ENCODE measurements around the gene DMRTC2.

DNA sequence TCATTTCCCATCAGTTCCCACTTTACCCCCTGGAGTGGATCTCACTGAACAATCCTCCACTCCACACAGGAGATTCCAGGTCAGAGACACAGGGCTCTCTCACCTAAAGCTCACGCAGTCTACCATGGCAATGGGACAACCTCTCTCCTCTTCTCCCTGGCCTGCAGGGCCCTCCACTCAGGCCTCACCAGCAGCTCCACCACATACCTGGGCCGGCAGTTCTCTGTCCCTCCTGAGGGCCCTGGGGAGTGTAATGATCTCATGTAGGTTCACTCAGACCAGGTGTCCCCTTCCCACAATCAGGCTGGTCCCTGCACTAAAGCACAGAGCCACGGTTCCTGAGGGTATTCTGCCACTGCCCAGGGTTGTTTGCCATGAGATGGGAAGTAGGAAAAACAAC is 32.9 kb upstream of the DMRTC2 start:
- TF ChIP-seq, protein P1, sequence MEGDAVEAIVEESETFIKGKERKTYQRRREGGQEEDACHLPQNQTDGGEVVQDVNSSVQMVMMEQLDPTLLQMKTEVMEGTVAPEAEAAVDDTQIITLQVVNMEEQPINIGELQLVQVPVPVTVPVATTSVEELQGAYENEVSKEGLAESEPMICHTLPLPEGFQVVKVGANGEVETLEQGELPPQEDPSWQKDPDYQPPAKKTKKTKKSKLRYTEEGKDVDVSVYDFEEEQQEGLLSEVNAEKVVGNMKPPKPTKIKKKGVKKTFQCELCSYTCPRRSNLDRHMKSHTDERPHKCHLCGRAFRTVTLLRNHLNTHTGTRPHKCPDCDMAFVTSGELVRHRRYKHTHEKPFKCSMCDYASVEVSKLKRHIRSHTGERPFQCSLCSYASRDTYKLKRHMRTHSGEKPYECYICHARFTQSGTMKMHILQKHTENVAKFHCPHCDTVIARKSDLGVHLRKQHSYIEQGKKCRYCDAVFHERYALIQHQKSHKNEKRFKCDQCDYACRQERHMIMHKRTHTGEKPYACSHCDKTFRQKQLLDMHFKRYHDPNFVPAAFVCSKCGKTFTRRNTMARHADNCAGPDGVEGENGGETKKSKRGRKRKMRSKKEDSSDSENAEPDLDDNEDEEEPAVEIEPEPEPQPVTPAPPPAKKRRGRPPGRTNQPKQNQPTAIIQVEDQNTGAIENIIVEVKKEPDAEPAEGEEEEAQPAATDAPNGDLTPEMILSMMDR (IDR thresholded peaks at IDR 0.05; ENCODE audit: borderline replicate concordance, extremely low read depth, low read length, poor library complexity, severe bottlenecking): no peak
- TF ChIP-seq EZH2 (IDR thresholded peaks at IDR 0.05; ENCODE audit: borderline replicate concordance, low read depth, low read length, severe bottlenecking): no peak
